NCI-H226 (cell line): ENCODE results near the gene MTMR10.
A peak's percentile ranks its signal among the peaks of the same experiment; 100 is the strongest.

Source experiments
- DNase-seq: peaks from one replicate; pipeline ENCODE4 v3.0.0-alpha.2; 2015

Gene MTMR10

GRCh38 chr15:30919877-30920550 lies 71.4 kb downstream of the MTMR10 start:
- DNase-seq = no peak

GRCh38 chr15:30918366-30918765 lies 73.1 kb downstream of the MTMR10 start:
- no peak for DNase-seq

GRCh38 chr15:30917675-30918074 lies 73.8 kb downstream of the MTMR10 start:
- DNase-seq = no peak

GRCh38 chr15:30917013-30917412 lies 74.4 kb downstream of the MTMR10 start:
- DNase-seq = no peak

- DNase-seq = no peak
Measured at GRCh38 chr15:30913761-30914160, 77.7 kb downstream of the MTMR10 start.

GRCh38 chr15:30906366-30906765 lies 85.1 kb downstream of the MTMR10 start:
- no peak for DNase-seq

GRCh38 chr15:30905821-30906220 lies 85.6 kb downstream of the MTMR10 start:
- no peak for DNase-seq

GRCh38 chr15:30904812-30905211 lies 86.6 kb downstream of the MTMR10 start:
- no peak for DNase-seq

GRCh38 chr15:30903497-30904187 lies 87.8 kb downstream of the MTMR10 start, which contains the start of gene FAN1:
FAN1 (plus strand) TSS chr15:30903915; CDS start chr15:30904664, 749 bp downstream.
- DNase-seq = peak; percentile 76

- no peak for DNase-seq
Measured at GRCh38 chr15:30901889-30902288, 89.5 kb downstream of the MTMR10 start.

- DNase-seq = no peak
Measured at GRCh38 chr15:30896211-30896606, 95.2 kb downstream of the MTMR10 start.

- no peak for DNase-seq
Measured at GRCh38 chr15:30895461-30896210, 95.8 kb downstream of the MTMR10 start.

GRCh38 chr15:30889196-30889595 lies 102.2 kb downstream of the MTMR10 start:
- no peak for DNase-seq
